Breast epithelium (tissue), 4 donors: Measurements from ENCODE around the gene DLGAP3. TPM values are rescaled to one million over a fixed set of nuclear protein-coding genes. Genes with fewer than 3 reads are reported as not detected.
"Not testable (repeated sequence)": the region's sequence is repeated elsewhere in the genome, so short reads cannot be mapped to it uniquely, and the experiment has no call there.

ENCODE experiments used
- DNase-seq, 2 donors: peaks; one replicate each; pipeline ENCODE4 v3.0.0-alpha.2; 2019; ENCODE audit warnings: low spot score in 2 of 2
- H3K27ac ChIP-seq, 2 donors: fragments of 200-600 bp; sonication (generic) in 1 of 2; one replicate each; pipeline ENCODE4 v1.5.1; 2016 to 2019; ENCODE audit warnings: mild to moderate bottlenecking in 1 of 2
- H3K27me3 ChIP-seq, 2 donors: fragments of 200-600 bp; sonication (generic) in 1 of 2; one replicate each; pipeline versions ENCODE4 v1.5.1 to v1.6.0; 2017 to 2019; ENCODE audit warnings: control low read depth in 1 of 2, mild to moderate bottlenecking in 1 of 2
- H3K36me3 ChIP-seq: fragments of 200-600 bp; one replicate; pipeline ENCODE4 v1.5.1; 2019
- H3K4me1 ChIP-seq, 2 donors: fragments of 200-600 bp; sonication (generic); one replicate each; pipeline ENCODE4 v1.5.1; 2016 to 2019; ENCODE audit warnings: control low read depth in 1 of 2
- H3K4me3 ChIP-seq, 3 donors: fragments of 200-600 bp; sonication (generic); 1 replicate in 2 of 3; 2 replicates in 1 of 3; pipeline ENCODE4 v1.5.1; 2016 to 2019; ENCODE audit warnings: mild to moderate bottlenecking in 3 of 3, moderate library complexity in 2 of 3
- H3K9me3 ChIP-seq, 2 donors: fragments of 200-600 bp; sonication (generic) in 1 of 2; one replicate each; pipeline ENCODE4 v1.5.1; 2016 to 2019; ENCODE audit warnings: control low read depth in 1 of 2
- CTCF ChIP-seq, 3 donors: fragments of 450-650 bp; IDR thresholded peaks; one replicate each; pipeline ENCODE4 v1.5.1; 2016 to 2017; ENCODE audit warnings: antibody characterized with exemption in 3 of 3, mild to moderate bottlenecking in 3 of 3, moderate library complexity in 3 of 3
- POLR2A ChIP-seq: fragments of 450-650 bp; IDR thresholded peaks from one replicate; pipeline ENCODE4 v1.6.1; 2016; ENCODE audit warnings: antibody characterized with exemption, mild to moderate bottlenecking, moderate library complexity
- POLR2AphosphoS5 ChIP-seq, 3 donors: sonication (generic); formaldehyde crosslinking; IDR thresholded peaks; one replicate each; pipeline ENCODE4 v1.6.1; 2017; ENCODE audit warnings: antibody characterized with exemption in 3 of 3
- intact Hi-C: fragments of 100-400 bp; cut with DNase I; formaldehyde crosslinking; loops from one replicate; pipeline ENCODE4 v1.15.1; 2023; ENCODE audit warnings: low total_unique reads
- total RNA-seq, 3 donors: library from RNA; depleted of rRNA; stranded (reverse); fragments of >200 nt; gene quantifications; one replicate each; pipeline ENCODE4 v1.1.0, GENCODE V29; 2016

The DLGAP3 gene
- total RNA-seq, 3 donors from 2014 or later, result 0.15 to 0.33 (median 0.16) TPM

- no peak overlapping the region for H3K27ac ChIP-seq
- intact Hi-C loops, result no loop called here
- no peaks in the 10 kb centered on the region for H3K27me3 ChIP-seq
- H3K4me1 ChIP-seq, result no peaks in the 10 kb centered on the region
- H3K9me3 ChIP-seq, result no peaks in the 10 kb centered on the region
- no peak overlapping the region for H3K4me3 ChIP-seq
- DNase-seq, result no peak
- no peak for TF ChIP-seq POLR2AphosphoS5 (IDR thresholded peaks at IDR 0.05)
- no peak for TF ChIP-seq CTCF (IDR thresholded peaks at IDR 0.05)
- TF ChIP-seq POLR2A, result no peak
- no peaks in the 10 kb centered on the region for H3K36me3 ChIP-seq
Observed at GRCh38 chr1:34946211-34946610, 16.8 kb upstream of the DLGAP3 start.

DNA sequence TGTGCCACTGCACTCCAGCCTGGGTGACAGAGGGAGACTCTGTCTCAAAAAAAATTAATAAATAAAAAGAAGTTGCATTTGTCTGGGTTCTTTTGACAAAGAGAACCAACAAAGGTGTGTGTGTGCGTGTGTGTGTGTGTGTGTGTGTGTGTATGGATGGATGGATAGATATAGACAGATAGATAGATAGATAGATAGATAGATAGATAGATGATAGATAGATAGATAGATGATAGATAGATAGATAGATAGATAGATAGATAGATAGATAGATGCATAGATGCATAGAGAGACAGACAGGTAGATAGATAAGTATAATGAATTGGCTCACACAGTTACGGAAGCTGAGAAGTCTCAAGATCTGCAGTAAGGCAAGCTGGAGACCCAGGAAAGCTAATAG lies 12.3 kb upstream of the DLGAP3 start:
- H3K27ac ChIP-seq, H3K4me1 ChIP-seq, H3K27me3 ChIP-seq, H3K9me3 ChIP-seq, intact Hi-C loops, H3K36me3 ChIP-seq, DNase-seq, H3K4me3 ChIP-seq: not testable (repeated sequence)

DNA sequence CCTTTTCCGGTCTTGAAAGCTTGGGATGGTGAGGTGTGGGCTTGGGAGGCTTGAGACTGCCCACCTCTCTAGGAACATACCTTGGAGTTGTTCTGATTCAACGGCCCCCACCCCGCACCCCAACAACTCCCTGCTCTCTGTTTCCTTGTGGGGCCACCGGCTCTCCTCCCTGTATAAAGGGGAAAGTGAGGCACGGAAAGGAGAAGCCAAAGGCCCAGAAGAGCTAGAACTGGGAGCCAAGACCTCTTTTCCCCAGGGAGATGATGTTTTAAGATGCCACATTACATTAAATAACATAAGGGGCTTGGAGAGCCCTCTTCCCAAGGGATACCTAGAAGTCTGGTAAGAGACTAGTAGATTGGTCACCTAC lies 1.2 kb upstream of the DLGAP3 start:
- Histone ChIP-seq H3K27me3 (peaks cover 16 to 52% of the 10 kb centered on the region in 2 donors), H3K36me3 (no peaks in the 10 kb centered on the region), H3K27ac (no peak overlapping the region), H3K4me3 (no peak overlapping the region), H3K4me1 (peaks cover 8 to 12% of the 10 kb centered on the region in 2 donors), H3K9me3 (no peaks in the 10 kb centered on the region)
- TF ChIP-seq CTCF (IDR thresholded peaks at IDR 0.05) (no peak), POLR2AphosphoS5 (IDR thresholded peaks at IDR 0.05) (no peak), POLR2A (no peak)
- intact Hi-C loops, result no loop called here
- no peak for DNase-seq

DNA sequence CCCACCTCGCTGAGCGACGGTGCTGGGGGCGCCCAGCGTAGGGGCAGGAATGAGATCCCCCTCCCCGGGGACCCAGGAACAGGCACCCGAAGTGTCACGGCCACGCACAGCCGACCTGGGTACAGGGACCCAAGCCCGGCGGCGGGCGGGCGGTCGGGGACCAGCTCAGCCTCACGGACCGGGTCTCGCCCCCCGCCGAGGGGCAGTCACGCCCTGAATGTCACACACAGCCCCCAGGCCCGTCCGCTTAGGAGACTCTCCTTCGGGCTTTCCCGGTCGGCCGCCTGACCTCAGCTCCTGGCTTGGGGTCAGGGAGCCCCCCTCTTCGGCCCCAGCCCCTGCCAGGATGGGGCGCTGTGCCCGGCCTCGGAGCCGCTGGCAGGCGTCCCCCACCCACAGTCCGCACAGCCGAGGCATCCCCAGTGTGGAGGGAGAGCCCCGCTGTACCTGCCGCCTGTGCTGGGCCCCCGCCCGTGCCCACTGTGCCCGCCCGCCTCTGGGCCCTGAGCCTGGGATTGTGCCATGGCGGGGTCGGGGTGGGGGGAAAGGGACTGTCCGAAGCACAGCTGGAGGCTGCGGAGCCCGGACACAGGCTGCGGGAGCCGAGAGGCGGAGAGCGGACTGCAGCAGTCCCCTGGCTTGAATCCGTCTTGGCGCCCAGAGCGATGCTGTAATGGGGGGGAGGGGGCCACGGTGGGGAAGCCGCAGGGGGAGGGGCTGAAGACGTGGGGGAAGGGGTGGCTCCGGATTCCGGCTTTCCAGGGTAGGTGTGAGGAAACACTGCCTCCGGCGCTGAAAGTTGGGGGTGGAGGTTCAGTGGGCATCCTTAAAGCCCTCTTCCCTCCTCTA lies 627 bp upstream of the DLGAP3 start:
- H3K4me1 ChIP-seq, result peaks cover 8 to 12% of the 10 kb centered on the region in 2 donors
- TF ChIP-seq POLR2A (no peak), CTCF (IDR thresholded peaks at IDR 0.05) (no peak), POLR2AphosphoS5 (IDR thresholded peaks at IDR 0.05) (no peak)
- H3K27ac ChIP-seq, result no peak overlapping the region
- intact Hi-C loops, result no loop called here
- H3K9me3 ChIP-seq, result no peaks in the 10 kb centered on the region
- H3K4me3 ChIP-seq, result peak overlapping the region; percentile 27 to 72 (median 43)
- H3K36me3 ChIP-seq, result no peaks in the 10 kb centered on the region
- H3K27me3 ChIP-seq, result peaks cover 16 to 58% of the 10 kb centered on the region in 2 donors
- no peak for DNase-seq

DNA sequence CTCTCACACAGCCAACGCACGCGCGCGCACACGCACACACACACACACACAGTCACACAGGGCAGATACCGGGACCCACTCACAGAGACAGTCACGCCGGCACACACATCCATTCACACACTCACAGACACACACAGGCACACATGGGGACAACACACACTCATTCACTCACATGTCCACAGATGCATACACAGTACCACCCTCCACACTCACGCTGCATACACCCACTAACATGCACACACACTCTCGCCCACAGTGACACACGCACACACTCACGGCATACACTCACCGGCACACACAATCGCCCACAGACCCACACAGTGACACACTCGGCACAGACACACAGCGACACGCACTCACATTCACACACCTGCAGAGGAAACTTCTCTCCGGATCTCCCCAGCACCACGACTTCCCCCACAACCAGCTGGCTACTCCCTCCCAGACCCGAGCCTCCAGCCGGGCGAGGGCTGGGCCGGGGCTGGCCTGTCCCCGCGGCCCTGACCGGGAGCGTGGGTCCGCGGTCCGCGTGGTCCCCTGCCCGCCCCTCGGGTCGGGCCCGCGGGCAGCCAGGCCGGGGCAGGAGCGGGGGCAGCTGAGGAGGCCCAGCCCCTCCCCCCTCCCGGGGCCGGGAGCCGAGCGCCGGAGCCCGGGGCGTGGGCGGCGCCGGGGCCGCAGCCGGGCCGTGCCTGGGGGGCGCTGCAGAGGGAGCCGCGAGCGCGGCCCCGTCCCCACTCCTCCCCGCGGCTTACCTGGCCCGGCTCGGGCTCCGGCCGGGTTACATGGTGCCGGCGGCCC lies 552 bp downstream of the DLGAP3 start:
- Histone ChIP-seq H3K4me3 (peak overlapping the region; percentile 27 to 72 (median 43)), H3K4me1 (peaks cover 8 to 12% of the 10 kb centered on the region in 2 donors), H3K36me3 (no peaks in the 10 kb centered on the region), H3K27ac (no peak overlapping the region), H3K27me3 (peaks cover 16 to 65% of the 10 kb centered on the region in 2 donors), H3K9me3 (no peaks in the 10 kb centered on the region)
- no peak for DNase-seq
- intact Hi-C loops, result no loop called here
- TF ChIP-seq CTCF (IDR thresholded peaks at IDR 0.05) (no peak), POLR2A (no peak)
